HepG2 (cell line): ENCODE data around the gene AGAP1. TPM values are rescaled to one million over a fixed set of nuclear protein-coding genes. Genes with fewer than 3 reads are reported as not detected.

Experiments used
- ATAC-seq: fragments of 200-7000 bp; cut with Tn5 transposase; 3 replicates; pipeline ENCODE4 v1.9.1; 2020; ENCODE audit warnings: mild to moderate bottlenecking, moderate library complexity
- BruUV-seq: library from RNA; stranded (reverse); fragments of 400-500 nt; replicated peaks from 2 replicates; lab custom pipeline; 2021; lab: Mats Ljungman, UMichigan
- CTCF ChIA-PET: fragments of 300-600 bp; formaldehyde crosslinking; extraction: SDS; loops from one replicate; lab custom pipeline; 2021; ENCODE audit warnings: low total read pairs, inconsistent platforms, low intra/inter-chr PET ratio; lab: Yijun Ruan, JAX
- POLR2A ChIA-PET: fragments of 350-600 bp; sonication (Branson Sonifier 250); formaldehyde crosslinking; loops from one replicate; lab custom pipeline; 2020; ENCODE audit warnings: antibody characterized with exemption, inconsistent platforms; lab: Yijun Ruan, JAX
- DNase-seq: peaks from one replicate; pipeline ENCODE4 v3.0.0-alpha.2; 2015; ENCODE audit warnings: low spot score
- FAIRE-seq: peaks from 3 replicates; lab custom pipeline; 2011; peaks lifted over from hg19 to GRCh38; lab: Jason Lieb, UNC
- H2AFZ ChIP-seq: one replicate; pipeline ENCODE4 v1.6.1; 2011; ENCODE audit warnings: low read length, inconsistent platforms
- H3K27ac ChIP-seq: fragments of 300-600 bp; 3 replicates; pipeline ENCODE4 v1.8.0; 2011; ENCODE audit warnings: mixed run types, mild to moderate bottlenecking, mixed read lengths, low read length, inconsistent platforms; ENCODE audit not compliant: insufficient read depth; ENCODE audit errors: extremely low read length
- H3K27me3 ChIP-seq, 2 experiments: fragments of 200-600 bp in 1 of 2; 2 replicates in 1 of 2; 3 replicates in 1 of 2; pipeline versions ENCODE4 v1.6.0 to v1.8.0; 2011; ENCODE audit warnings: low read length in 2 of 2, mild to moderate bottlenecking in 2 of 2, moderate library complexity in 2 of 2, inconsistent platforms in 1 of 2; ENCODE audit not compliant: insufficient read depth in 2 of 2, control insufficient read depth in 1 of 2
- H3K36me3 ChIP-seq, 2 experiments: fragments of 200-600 bp in 1 of 2; replicated peaks in 1 of 2; 2 replicates in 1 of 2; 3 replicates in 1 of 2; pipeline versions ENCODE4 v1.5.1 to v1.8.0; 2011; ENCODE audit warnings: low read length in 2 of 2, inconsistent platforms in 1 of 2; ENCODE audit not compliant: insufficient read depth in 2 of 2, control insufficient read depth in 1 of 2
- H3K4me1 ChIP-seq: 2 replicates; pipeline ENCODE4 v1.5.1; 2012; ENCODE audit warnings: low read length, inconsistent platforms; ENCODE audit not compliant: insufficient read depth
- H3K4me2 ChIP-seq: 2 replicates; pipeline ENCODE4 v1.6.0; 2011; ENCODE audit warnings: low read depth, low read length, inconsistent platforms
- H3K4me3 ChIP-seq, 3 experiments: fragments of 200-600 bp in 1 of 3; sonication (generic), shearing (Covaris generic) in 1 of 3; replicated peaks in 1 of 3; 2 replicates each; pipeline ENCODE4 v1.5.1; 2011 to 2016; ENCODE audit warnings: low read length in 3 of 3, inconsistent platforms in 2 of 3, low read depth in 2 of 3, mild to moderate bottlenecking in 2 of 3, control low read depth in 1 of 3, mixed read lengths in 1 of 3; ENCODE audit not compliant: insufficient read depth in 1 of 3
- H3K79me2 ChIP-seq: one replicate; pipeline ENCODE4 v1.6.1; 2011; ENCODE audit warnings: low read length, inconsistent platforms; ENCODE audit not compliant: insufficient read depth
- H3K9ac ChIP-seq: 2 replicates; pipeline ENCODE4 v1.6.0; 2011; ENCODE audit warnings: mild to moderate bottlenecking, low read depth, low read length, inconsistent platforms; ENCODE audit not compliant: insufficient read depth
- H3K9me3 ChIP-seq: 2 replicates; pipeline ENCODE4 v1.5.1; 2012; ENCODE audit warnings: mild to moderate bottlenecking, low read length
- H4K20me1 ChIP-seq: 2 replicates; pipeline ENCODE4 v1.6.0; 2011; ENCODE audit warnings: inconsistent platforms, mild to moderate bottlenecking, low read length, moderate library complexity; ENCODE audit not compliant: insufficient read depth
- FOXK2 ChIP-seq: fragments of 450-650 bp; IDR thresholded peaks from 2 replicates; pipeline ENCODE4 v1.6.1; 2016
- MED13 ChIP-seq: sonication (generic); formaldehyde crosslinking; IDR thresholded peaks from 2 replicates; pipeline ENCODE4 v1.5.0; 2020; ENCODE audit warnings: missing genetic modification reagents
- NCOA5 ChIP-seq: sonication (generic); formaldehyde crosslinking; IDR thresholded peaks from 2 replicates; pipeline ENCODE4 v1.4.0; 2020; ENCODE audit warnings: missing genetic modification reagents
- REL ChIP-seq: sonication (generic); formaldehyde crosslinking; conservative IDR thresholded peaks from 2 replicates; pipeline ENCODE4 v1.8.0; 2022; ENCODE audit warnings: mild to moderate bottlenecking, missing genetic modification reagents, moderate library complexity
- XBP1 ChIP-seq: sonication (generic); formaldehyde crosslinking; IDR thresholded peaks from 2 replicates; pipeline ENCODE4 v1.5.0; 2020; ENCODE audit warnings: missing genetic modification reagents
- ZNF232 ChIP-seq: sonication (generic); formaldehyde crosslinking; IDR thresholded peaks from 2 replicates; pipeline ENCODE4 v1.4.0; 2020; ENCODE audit warnings: missing genetic modification reagents, borderline replicate concordance
- WGBS: methylation state at CpG from one replicate; pipeline ENCODE4 v1.1.6; 2017; ENCODE audit warnings: low lambda C conversion rate; 5-methylcytosine and 5-hydroxymethylcytosine counted together
- in situ Hi-C: cut with HindIII; loops from 2 replicates; pipeline ENCODE4 v1.10.0; 2017; ENCODE audit warnings: low pct_unique_long_range_greater_than_20kb; ENCODE audit not compliant: extremely low pct_ligation_motif_present
- intact Hi-C: fragments of 100-400 bp; cut with micrococcal nuclease; formaldehyde crosslinking; loops from one replicate; pipeline ENCODE4 v1.10.0; 2022; ENCODE audit not compliant: unreplicated experiment
- polyA plus RNA-seq, 8 experiments: library from polyadenylated mRNA; depleted of rRNA in 3 of 8; stranded (reverse) in 7 of 8; unstranded in 1 of 8; fragments of >200 nt; fragmentation: Illumina TruSeq in 4 of 8; extraction: Trizol in 4 of 8; gene quantifications; 2 replicates each; pipeline versions ENCODE4 v1.2.1 to v1.2.3, GENCODE V29; 2011 to 2016; ENCODE audit warnings: low read depth in 4 of 8, missing spikeins in 1 of 8, mixed read lengths in 1 of 8; ENCODE audit not compliant: insufficient read depth in 1 of 8
- total RNA-seq, 5 experiments: library from RNA; depleted of rRNA; stranded (reverse); fragments of >200 nt; fragmentation: Illumina TruSeq; extraction: Trizol; gene quantifications; 2 replicates each; pipeline ENCODE4 v1.2.3, GENCODE V29; 2016; ENCODE audit warnings: low read depth in 1 of 5
- TF ChIP-seq, protein P1 (sequence below): IDR thresholded peaks from 2 replicates; pipeline ENCODE4 v1.6.1; 2018; ENCODE audit warnings: missing genetic modification reagents
- TF ChIP-seq, protein P2 (sequence below): sonication (generic); formaldehyde crosslinking; IDR thresholded peaks from 2 replicates; pipeline ENCODE4 v1.9.0; 2022; ENCODE audit warnings: missing genetic modification reagents, mild to moderate bottlenecking, borderline replicate concordance
- TF ChIP-seq, protein P3 (sequence below): sonication (generic); formaldehyde crosslinking; IDR thresholded peaks from 2 replicates; pipeline ENCODE4 v1.4.0; 2020; ENCODE audit warnings: missing genetic modification reagents; ENCODE audit errors: not compliant biosample characterization

The AGAP1 gene
- total and polyA plus RNA-seq, 2 of the 13 experiments (the other 11 are each of a cell fraction or from before 2014, with no cell fraction given) = 21.2 to 32.7 TPM

DNA sequence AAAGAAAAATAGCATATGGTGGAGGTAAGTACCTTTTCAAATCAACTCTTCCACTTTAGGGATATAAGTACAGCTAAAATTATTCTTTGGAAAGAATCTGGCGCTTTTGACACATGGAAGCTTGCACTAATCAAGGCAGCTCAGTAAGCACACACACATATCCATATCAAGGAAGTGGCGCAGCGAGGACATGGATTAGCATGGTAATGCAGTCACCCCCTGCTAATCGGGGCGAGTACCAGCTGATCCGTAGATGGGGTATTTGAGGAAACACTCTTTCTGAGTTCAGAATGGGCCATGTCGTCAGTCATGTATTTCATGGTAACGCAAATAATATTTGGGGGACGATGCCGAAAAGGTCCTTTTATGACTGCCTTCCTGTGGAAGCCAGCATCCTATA lies 429.0 kb downstream of the AGAP1 start:
- Histone ChIP-seq H4K20me1 (no peaks in the 10 kb centered on the region), H3K9ac (no peak overlapping the region), H3K4me1 (peaks cover 57% of the 10 kb centered on the region), H3K9me3 (no peaks in the 10 kb centered on the region), H3K4me2 (no peak overlapping the region), H3K36me3 (peaks cover 0 to 3% of the 10 kb centered on the region in 2 experiments; a peak in 1 of 5 replicates), H3K4me3 (no peak overlapping the region), H3K79me2 (no peaks in the 10 kb centered on the region), H3K27me3 (no peaks in the 10 kb centered on the region), H2AFZ (no peak overlapping the region), H3K27ac (no peak overlapping the region)
- CTCF ChIA-PET = no interaction called here
- 99% methylated on average over 10 of the region's 10 CpGs for WGBS
- POLR2A ChIA-PET = no interaction called here
- in situ Hi-C loops (no loop called here), intact Hi-C loops (loop anchor here (5.0 kb wide), 1 partner anchor 36 kb away; no protein-coding TSS in a partner anchor)
- no TSS peak for BruUV-seq
- DNase-seq (no peak), ATAC-seq (no peak), FAIRE-seq (no peak)
- TF ChIP-seq REL (CRISPR knock-in tag) (no peak), FOXK2 (no peak), XBP1 (CRISPR knock-in tag) (no peak), NCOA5 (CRISPR knock-in tag) (no peak), ZNF232 (CRISPR knock-in tag) (no peak), MED13 (CRISPR knock-in tag) (no peak)
- TF ChIP-seq, protein P1, sequence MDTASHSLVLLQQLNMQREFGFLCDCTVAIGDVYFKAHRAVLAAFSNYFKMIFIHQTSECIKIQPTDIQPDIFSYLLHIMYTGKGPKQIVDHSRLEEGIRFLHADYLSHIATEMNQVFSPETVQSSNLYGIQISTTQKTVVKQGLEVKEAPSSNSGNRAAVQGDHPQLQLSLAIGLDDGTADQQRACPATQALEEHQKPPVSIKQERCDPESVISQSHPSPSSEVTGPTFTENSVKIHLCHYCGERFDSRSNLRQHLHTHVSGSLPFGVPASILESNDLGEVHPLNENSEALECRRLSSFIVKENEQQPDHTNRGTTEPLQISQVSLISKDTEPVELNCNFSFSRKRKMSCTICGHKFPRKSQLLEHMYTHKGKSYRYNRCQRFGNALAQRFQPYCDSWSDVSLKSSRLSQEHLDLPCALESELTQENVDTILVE (CRISPR knock-in tag) = no peak
- TF ChIP-seq, protein P2, sequence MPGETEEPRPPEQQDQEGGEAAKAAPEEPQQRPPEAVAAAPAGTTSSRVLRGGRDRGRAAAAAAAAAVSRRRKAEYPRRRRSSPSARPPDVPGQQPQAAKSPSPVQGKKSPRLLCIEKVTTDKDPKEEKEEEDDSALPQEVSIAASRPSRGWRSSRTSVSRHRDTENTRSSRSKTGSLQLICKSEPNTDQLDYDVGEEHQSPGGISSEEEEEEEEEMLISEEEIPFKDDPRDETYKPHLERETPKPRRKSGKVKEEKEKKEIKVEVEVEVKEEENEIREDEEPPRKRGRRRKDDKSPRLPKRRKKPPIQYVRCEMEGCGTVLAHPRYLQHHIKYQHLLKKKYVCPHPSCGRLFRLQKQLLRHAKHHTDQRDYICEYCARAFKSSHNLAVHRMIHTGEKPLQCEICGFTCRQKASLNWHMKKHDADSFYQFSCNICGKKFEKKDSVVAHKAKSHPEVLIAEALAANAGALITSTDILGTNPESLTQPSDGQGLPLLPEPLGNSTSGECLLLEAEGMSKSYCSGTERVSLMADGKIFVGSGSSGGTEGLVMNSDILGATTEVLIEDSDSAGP (CRISPR knock-in tag) = no peak
- TF ChIP-seq, protein P3, sequence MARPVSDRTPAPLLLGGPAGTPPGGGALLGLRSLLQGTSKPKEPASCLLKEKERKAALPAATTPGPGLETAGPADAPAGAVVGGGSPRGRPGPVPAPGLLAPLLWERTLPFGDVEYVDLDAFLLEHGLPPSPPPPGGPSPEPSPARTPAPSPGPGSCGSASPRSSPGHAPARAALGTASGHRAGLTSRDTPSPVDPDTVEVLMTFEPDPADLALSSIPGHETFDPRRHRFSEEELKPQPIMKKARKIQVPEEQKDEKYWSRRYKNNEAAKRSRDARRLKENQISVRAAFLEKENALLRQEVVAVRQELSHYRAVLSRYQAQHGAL (CRISPR knock-in tag) = no peak
